Measurements from ENCODE around the gene UST.

DNA sequence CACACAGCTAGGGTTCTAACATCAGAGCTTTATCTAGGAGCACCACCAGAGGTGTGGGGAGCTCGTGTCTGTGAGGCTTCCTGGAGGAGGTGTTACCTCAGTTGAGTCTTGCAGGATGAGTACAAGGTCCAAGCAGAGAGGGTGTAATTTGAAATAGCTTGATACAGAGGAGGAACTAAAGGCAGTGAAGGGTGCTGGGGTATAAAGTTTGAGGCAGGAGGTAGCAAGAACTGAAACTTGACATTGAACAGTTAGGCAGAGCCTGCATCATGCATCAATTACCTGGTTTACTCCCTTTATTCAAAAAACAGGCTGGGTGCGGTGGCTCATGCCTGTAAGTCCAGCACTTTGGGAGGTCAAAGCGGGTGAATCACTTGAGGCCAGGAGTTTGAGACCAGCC is 241.2 kb downstream of the UST start:
- TF ChIP-seq, protein P1, sequence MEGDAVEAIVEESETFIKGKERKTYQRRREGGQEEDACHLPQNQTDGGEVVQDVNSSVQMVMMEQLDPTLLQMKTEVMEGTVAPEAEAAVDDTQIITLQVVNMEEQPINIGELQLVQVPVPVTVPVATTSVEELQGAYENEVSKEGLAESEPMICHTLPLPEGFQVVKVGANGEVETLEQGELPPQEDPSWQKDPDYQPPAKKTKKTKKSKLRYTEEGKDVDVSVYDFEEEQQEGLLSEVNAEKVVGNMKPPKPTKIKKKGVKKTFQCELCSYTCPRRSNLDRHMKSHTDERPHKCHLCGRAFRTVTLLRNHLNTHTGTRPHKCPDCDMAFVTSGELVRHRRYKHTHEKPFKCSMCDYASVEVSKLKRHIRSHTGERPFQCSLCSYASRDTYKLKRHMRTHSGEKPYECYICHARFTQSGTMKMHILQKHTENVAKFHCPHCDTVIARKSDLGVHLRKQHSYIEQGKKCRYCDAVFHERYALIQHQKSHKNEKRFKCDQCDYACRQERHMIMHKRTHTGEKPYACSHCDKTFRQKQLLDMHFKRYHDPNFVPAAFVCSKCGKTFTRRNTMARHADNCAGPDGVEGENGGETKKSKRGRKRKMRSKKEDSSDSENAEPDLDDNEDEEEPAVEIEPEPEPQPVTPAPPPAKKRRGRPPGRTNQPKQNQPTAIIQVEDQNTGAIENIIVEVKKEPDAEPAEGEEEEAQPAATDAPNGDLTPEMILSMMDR (IDR thresholded peaks at IDR 0.05): no peak
- TF ChIP-seq ZFX (IDR thresholded peaks at IDR 0.05; ENCODE audit: borderline replicate concordance): no peak
